Left cardiac atrium (tissue), 4 donors: ENCODE measurements around the gene CLEC4M. TPM values are rescaled to one million over a fixed set of nuclear protein-coding genes. Genes with fewer than 3 reads are reported as not detected.
"Not testable (repeated sequence)": the region's sequence is repeated elsewhere in the genome, so short reads cannot be mapped to it uniquely, and the experiment has no call there.

Source experiments
- ATAC-seq, 2 donors: fragments of 200-7000 bp; cut with Tn5 transposase; one replicate each; pipeline ENCODE4 v1.9.1; 2020; ENCODE audit warnings: mild to moderate bottlenecking in 2 of 2, moderate library complexity in 2 of 2
- DNase-seq: peaks from one replicate; pipeline ENCODE4 v3.0.0-alpha.2; 2020
- intact Hi-C, 2 donors: fragments of 100-400 bp; cut with DNase I; formaldehyde crosslinking; loops; one replicate each; pipeline versions ENCODE4 v1.14.1 to v1.15.1; 2022 to 2023
- total RNA-seq, 2 donors: library from RNA; stranded (reverse); fragmentation: NEBNext Ultra II Directional; extraction: Animal tissue kit (Norgen Biotek cat#: 25700); gene quantifications; one replicate each; pipeline ENCODE4 v1.2.1, GENCODE V29; 2021
- donor health status: DM: no; HTN: yes; CAD: no.
- donor health status: DM: no; HTN: yes; CAD: no; lungs with severe emphysema.
- donor health status: DM: yes; HTN: yes; CAD: no.
- donor health status: Dilated cardiomyopathy.

CLEC4M gene
- total RNA-seq, 2 donors from 2014 or later, result 0.29 TPM; not detected in 1

DNA sequence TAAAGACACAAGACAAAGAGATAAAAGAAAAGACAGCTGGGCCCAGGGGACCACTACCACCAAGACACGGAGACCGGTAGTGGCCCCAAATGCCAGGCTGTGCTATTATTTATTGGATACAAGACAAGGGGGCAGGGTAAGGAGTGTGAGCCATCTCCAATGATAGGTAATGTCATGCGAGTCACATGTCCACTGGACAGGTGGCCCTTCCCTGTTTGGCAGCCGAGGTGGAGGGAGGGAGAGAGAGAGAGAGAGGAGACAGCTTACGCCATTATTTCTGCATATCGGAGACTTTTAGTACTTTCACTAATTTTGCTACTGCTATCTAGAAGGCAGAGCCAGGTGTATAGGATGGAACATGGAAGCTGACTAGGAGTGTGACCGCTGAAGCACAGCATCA is 29.7 kb downstream of the CLEC4M start:
- intact Hi-C loops, result loop anchor here (10.0 kb wide), 2 partner anchors 138 to 438 kb away; no protein-coding TSS in a partner anchor
- not testable (repeated sequence) for DNase-seq, ATAC-seq

DNA sequence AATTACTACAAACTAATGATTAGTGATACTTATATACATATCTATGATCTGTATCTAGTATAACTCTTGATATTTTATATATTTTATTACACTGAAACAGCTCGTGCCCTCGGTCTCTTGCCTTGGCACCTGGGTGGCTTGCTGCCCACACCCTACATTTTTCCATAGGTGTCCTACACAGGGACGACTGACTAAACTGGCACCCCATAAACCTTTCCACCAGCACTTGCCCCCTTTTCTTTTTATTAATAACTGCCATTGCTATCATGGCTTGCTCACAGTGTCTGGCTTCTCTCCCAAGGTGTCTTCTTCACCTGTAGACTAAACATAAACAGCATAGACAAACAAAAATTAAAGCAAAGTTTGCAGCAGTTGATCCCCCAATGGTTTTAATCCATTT is 30.4 kb downstream of the CLEC4M start:
- no peak for ATAC-seq
- DNase-seq, result no peak
- intact Hi-C loops, result loop anchor here (10.0 kb wide), 2 partner anchors 139 to 439 kb away; no protein-coding TSS in a partner anchor

DNA sequence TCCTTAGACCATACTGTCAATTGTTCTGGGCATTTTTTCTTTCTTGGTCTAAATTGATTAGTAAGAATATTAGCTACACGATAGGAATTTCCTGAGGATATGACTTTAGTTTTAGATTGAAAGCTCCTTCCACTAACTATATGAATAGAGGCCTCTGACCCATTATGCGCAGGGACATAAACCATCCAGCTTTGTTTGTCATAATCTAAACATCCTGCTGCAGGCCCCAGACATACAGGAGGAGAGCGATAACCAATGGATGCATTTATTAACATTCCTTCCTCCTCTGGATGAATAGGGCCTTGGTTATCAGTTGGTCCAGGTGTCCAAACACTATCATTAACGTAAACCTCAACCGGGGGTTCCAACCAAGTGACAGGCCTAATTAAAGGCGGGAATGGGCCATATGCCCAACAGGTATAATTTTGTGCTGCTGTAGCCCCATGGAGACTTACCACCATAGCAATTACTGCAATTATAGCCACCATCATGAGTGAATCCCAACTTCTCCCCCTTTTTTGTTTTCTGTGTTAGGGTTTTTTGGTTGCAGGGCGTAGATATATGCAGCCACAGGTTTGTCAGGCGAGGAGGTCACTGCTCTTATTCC is 32.6 kb downstream of the CLEC4M start:
- intact Hi-C loops, result loop anchor here (5.0 to 10.0 kb wide), 3 partner anchors 141 to 441 kb away; no protein-coding TSS in a partner anchor
- ATAC-seq (no peak), DNase-seq (no peak)

DNA sequence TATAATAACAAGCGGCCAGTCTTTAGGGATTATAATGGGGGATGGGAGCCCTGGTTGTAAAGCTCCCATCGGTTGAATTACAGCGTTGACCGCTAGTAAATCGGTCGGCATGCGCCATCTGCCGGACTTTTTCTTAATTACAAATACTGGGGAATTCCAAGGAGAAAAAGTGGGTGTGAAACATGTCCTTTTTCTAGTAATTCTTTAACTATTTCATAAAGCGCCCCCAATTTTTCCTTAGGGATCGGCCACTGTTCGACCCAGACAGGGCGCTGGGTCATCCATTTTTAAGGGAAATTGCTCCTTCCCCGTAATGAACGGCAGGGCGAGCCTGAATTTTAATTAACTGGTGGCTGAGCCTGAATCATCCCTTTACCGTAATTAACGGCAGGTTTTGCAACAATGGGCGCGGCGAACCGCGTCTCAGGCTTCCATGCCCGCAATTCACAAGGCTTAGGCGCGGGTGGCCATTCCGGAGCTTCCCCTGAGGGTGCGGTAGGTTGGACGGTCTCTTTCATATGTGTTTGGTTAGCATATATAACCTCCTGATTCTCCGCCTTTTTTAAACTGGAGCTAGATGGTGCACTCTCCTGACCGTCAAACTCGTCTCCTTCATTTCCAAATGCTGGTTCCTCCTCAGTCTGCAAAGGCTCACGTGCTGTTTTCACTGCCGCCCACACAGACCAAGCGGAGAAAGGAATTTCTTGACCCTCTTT is 36.8 kb downstream of the CLEC4M start:
- intact Hi-C loops, result loop anchor here (5.0 to 10.0 kb wide), 6 partner anchors 145 to 695 kb away; no protein-coding TSS in a partner anchor
- ATAC-seq (peak; percentile 70 to 93), DNase-seq (peak; percentile 63)

DNA sequence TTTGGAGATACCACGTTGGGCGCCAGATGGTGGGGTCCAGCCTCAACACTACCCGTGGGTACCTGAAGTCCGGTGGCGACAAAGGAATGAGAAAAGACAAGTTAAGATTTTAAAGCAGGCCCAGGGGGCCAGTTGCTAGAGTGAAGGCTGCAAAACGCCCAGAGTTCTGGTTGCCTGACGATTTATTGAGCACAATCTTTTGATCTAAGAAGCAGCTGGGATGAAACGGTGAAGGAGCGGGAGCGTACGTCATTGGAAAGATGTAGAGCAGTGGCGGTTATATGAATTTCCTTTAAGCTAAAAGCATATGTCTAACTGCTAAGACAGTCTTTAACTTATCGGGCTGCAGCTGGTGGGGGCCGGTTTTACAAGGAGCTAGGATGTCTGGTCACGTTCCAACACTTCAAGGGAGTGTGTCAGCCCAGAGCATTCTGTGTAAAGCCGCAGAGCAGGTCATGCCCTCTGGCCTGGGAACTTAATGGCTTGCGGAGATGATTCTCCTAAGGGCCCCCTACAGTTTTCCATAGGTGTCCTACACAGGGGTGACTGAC is 38.1 kb downstream of the CLEC4M start:
- ATAC-seq (no peak), DNase-seq (no peak)
- intact Hi-C loops, result loop anchor here (5.0 to 10.0 kb wide), 3 partner anchors 236 to 696 kb away; no protein-coding TSS in a partner anchor

DNA sequence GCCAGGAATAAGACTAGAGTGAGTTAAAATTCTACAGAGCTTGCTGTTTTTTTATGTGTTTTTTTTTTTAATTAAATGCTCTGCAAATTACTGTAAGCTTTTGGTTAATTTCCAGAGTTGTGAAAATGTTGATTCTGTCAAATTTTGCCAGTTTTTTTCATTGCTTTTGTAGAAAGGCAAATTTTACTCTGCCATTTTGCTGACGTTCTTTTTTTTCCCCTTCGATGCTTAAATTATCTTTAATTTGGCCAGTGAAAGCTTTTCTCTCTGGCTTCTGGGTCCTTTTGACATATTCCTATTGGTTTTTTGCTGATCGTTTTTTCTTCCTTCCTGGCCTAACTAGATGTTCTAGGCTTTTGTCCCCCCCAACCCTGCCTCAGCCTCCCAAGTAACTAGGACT is 43.2 kb downstream of the CLEC4M start:
- DNase-seq, result no peak
- ATAC-seq, result no peak
- intact Hi-C loops, result loop anchor here (10.0 kb wide), 2 partner anchors 241 to 701 kb away; no protein-coding TSS in a partner anchor

DNA sequence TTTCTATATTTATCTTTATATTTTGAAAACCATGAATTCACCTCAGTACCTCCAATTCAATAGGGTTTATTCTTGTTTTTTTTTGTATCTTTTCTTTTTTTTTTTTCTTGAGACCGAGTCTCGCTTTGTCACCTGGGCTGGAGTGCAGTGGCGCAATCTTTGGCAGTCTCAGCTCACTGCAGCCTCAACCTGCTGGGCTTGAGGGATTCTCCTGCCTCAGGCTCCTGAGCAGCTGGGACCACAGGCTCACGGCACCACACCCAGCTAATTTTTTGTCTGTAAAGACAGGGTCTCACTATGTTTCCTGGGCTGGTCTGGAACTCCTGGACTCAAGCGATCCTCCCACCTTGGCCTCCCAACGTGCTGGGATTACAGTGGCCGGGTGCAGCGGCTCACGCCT is 43.8 kb downstream of the CLEC4M start:
- intact Hi-C loops, result loop anchor here (10.0 kb wide), 2 partner anchors 242 to 702 kb away; no protein-coding TSS in a partner anchor
- DNase-seq (no peak), ATAC-seq (no peak)

DNA sequence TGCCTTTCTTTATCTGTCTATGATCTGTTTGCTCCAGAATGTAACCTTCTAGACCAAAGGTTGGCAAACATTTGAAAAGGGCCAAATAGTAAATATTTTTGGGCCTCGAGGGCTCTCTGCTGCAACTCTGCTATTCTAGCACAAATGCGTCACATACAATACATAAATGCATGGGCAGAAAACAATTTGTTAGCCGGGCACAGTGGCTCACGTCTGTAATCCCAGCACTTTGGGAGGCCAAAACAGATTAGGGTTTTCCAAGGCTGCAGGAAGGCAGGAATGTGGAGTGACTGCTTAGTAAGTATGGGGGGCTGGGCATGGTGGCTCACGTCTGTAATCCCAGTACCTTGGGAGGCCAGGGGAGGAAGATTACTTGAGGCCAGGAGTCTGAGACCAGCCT is 45.1 kb downstream of the CLEC4M start:
- intact Hi-C loops, result loop anchor here (10.0 kb wide), 2 partner anchors 243 to 703 kb away; no protein-coding TSS in a partner anchor
- DNase-seq (no peak), ATAC-seq (no peak)

DNA sequence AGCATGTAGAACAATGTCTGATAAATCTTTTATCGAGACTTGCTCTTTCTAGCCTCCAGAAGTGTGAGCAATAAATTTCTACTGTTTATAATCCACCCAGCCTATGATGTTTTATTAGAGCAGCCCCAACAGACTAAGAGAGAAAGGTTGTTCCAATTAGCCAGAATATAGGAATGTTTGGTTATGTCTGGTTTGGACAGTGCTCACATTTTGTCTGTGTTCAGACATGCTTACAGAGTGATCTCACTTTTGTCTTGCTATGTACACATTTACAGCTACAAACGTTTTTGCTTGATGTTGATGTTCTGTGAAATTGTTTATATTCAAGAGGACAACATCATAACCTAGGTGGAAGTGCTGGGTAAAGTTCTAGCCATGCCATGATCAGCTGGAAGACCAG is 48.9 kb downstream of the CLEC4M start:
- no peak for DNase-seq
- intact Hi-C loops, result no loop called here

DNA sequence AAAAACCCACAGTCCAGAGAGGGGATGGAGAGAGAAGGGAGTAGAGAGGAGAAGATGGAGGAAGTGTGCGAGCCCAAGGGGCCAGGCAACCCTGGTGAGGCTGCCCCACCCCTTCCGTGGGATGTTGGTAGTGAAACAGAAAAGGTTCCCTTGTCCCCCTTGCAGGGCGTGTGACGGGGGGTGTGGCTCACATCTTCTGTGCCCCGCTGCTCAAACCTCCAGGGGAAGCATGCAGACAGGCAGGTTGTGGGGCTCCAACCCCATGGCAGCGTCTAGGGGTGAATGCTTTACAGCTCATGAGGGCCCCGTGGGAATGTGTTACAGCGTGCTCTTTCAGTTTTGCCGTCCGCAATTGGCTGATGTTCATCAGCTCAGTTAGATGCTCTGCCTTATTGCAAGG is 52.3 kb downstream of the CLEC4M start:
- intact Hi-C loops, result no loop called here
- no peak for DNase-seq
- ATAC-seq, result no peak

More for the DNA sequence above, 48.9 kb downstream of the CLEC4M start:
- no peak for ATAC-seq

DNA sequence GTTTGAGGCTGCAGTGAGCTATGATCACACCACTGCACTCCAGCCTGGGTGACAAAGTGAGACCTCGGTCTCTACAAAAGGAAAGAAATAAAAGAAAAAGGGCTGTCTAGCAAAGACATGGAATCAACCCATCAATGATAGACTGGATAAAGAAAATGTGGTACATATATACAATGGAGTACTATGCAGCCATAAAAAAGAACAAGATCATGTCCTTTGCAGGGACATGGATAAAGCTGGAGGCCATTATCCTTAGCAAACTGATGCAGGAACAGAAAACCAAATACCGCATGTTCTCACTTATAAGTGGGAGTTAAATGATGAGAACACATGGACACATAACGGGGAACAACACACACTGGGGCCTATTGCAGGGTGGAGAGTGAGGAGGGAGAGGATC is 53.0 kb downstream of the CLEC4M start:
- ATAC-seq, intact Hi-C loops, DNase-seq: not testable (repeated sequence)

DNA sequence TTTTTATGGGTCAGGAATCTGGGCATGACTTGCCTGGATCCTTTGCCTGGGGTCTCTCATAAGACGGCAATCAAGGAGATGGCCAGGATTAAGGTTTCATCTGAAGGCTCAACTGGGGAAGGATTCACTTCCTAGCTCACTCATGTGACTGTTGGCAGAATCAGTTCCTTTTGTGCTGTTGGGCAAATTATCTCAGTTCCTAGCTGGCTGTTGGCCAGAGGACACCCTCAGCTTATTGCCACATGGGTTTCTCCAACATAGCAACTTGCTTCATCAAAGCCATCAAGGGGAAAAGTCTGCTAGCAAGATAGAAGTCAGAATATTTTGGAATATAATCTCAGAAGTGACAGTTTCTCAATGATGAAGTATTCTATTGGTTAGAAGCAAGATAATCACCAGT is 54.8 kb downstream of the CLEC4M start:
- no peak for DNase-seq
- intact Hi-C loops, result no loop called here

DNA sequence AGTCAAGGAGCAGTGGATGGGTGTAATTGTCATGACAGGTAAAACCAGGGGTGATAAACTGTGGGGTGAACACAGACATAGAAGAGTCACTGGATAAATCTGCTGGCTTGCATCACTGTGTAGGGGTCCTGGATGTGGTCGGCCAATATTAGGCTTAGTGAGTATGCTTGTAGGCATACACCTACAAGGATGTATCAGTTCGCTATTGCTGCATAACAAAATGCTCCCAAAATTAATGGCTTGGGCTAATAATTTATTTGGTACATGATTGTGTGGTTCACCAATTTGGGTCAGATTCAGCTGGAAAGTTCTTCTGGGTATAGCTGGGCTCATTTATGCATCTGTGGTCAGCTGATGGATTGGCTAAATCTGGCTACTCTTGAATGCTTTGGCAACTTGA is 55.8 kb downstream of the CLEC4M start:
- intact Hi-C loops, result no loop called here
- DNase-seq (no peak), ATAC-seq (no peak)

More for the DNA sequence above, 54.8 kb downstream of the CLEC4M start:
- no peak for ATAC-seq

Other genes starting within 250 kb of the CLEC4M start
- 10 to 100 TPM; 75.3 to 82.4 TPM for gene ZNF358, start 247.1 kb upstream of the CLEC4M start, total RNA-seq
- 10 to 100 TPM; 21.2 to 25.0 TPM for gene MCOLN1, start 240.6 kb upstream of the CLEC4M start, total RNA-seq
- 10 to 100 TPM; 59.2 to 61.7 TPM for gene PNPLA6, start 227.5 kb upstream of the CLEC4M start, total RNA-seq
- gene CAMSAP3, start 167.4 kb upstream of the CLEC4M start, total RNA-seq, result 1 to 10 TPM in 1 of 2 donors, under 1 TPM in 1; 0.73 to 2.0 TPM
- gene XAB2, start 133.7 kb upstream of the CLEC4M start, total RNA-seq, result 10 to 100 TPM; 18.1 to 24.1 TPM
- 100 to 1,000 TPM; 150 to 152 TPM for gene PET100, start 133.4 kb upstream of the CLEC4M start, total RNA-seq
- not detected for gene PCP2, start 129.5 kb upstream of the CLEC4M start, total RNA-seq
- gene STXBP2, start 126.1 kb upstream of the CLEC4M start, total RNA-seq, result 10 to 100 TPM; 13.5 to 18.2 TPM
- gene RETN, start 94.2 kb upstream of the CLEC4M start, total RNA-seq, result 1 to 10 TPM; 1.4 to 1.6 TPM
- 1 to 10 TPM; 1.2 to 1.7 TPM for gene MCEMP1, start 86.2 kb upstream of the CLEC4M start, total RNA-seq
- gene TRAPPC5, start 82.4 kb upstream of the CLEC4M start, total RNA-seq, result 100 to 1,000 TPM in 1 of 2 donors, 10 to 100 TPM in 1; 82.6 to 108 TPM
- gene FCER2, start 61.1 kb upstream of the CLEC4M start, total RNA-seq, result 1 to 10 TPM in 1 of 2 donors, under 1 TPM in 1; 0.31 to 1.7 TPM
- 1 to 10 TPM; 2.6 to 7.3 TPM for gene CLEC4G, start 31.1 kb upstream of the CLEC4M start, total RNA-seq
- gene CD209, start 15.7 kb upstream of the CLEC4M start, total RNA-seq, result 10 to 100 TPM; 18.3 to 39.5 TPM
- 10 to 100 TPM; 17.6 to 18.8 TPM for gene EVI5L, start 67.0 kb downstream of the CLEC4M start, total RNA-seq
- under 1 TPM; 0.10 to 0.24 TPM for gene PRR36, start 111.1 kb downstream of the CLEC4M start, total RNA-seq
- 1 to 10 TPM in 1 of 2 donors, under 1 TPM in 1; 0.88 to 1.7 TPM for gene LRRC8E, start 125.3 kb downstream of the CLEC4M start, total RNA-seq
- gene MAP2K7, start 140.6 kb downstream of the CLEC4M start, total RNA-seq, result 10 to 100 TPM; 24.3 to 25.8 TPM
- 10 to 100 TPM in 1 of 2 donors, 1 to 10 TPM in 1; 9.7 to 13.6 TPM for gene TGFBR3L, start 151.6 kb downstream of the CLEC4M start, total RNA-seq
- 10 to 100 TPM in 1 of 2 donors, 1 to 10 TPM in 1; 9.6 to 13.9 TPM for gene SNAPC2, start 157.1 kb downstream of the CLEC4M start, total RNA-seq
- under 1 TPM; 0.91 to 0.97 TPM for gene CTXN1, start 162.9 kb downstream of the CLEC4M start, total RNA-seq
- 10 to 100 TPM; 70.6 to 73.8 TPM for gene TIMM44, start 180.4 kb downstream of the CLEC4M start, total RNA-seq
- 10 to 100 TPM; 51.6 to 68.3 TPM for gene ELAVL1, start 242.4 kb downstream of the CLEC4M start, total RNA-seq